Measurements from ENCODE around the gene IKBKG.
"Not testable (repeated sequence)": the region's sequence is repeated elsewhere in the genome, so short reads cannot be mapped to it uniquely, and the experiment has no call there.

The IKBKG gene

DNA sequence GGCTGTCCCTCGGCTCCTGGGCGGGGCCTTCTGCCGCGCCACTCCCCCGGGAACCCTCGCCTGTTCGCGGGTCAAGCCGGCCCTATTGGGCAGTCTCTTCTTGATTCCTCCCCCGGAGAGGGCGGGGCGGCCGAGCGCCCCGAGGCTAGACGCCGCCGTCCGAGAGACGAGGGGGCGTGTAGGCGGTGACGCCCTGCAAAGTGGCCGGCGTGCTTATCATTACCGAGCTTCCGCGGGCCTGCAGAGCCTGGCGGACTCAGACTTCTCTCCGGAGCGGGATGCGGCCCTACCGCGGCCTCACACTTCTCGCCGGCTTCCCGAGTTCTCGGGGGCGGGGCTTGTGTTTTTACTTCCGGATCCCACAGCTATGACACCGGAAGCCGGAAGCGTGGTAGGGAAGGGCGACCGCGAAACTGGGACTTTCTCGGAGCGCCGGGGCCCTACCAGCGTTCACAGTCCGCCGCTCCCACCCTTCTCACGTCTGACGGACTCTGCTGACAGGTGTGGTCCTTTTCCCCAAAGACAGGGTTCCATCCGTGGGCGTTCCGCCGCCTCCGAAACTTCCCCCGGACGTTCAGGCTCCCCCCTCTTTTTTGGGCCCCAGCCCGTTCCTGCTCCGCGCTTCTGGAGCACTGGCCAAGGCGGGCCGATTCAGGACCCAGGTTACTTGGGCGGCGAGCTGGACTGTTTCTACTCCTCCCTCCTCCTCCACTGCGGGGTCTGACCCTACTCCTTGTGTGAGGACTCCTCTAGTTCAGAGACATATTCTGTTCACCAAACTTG is at the start of gene IKBKG:
TSS of gene IKBKG (plus strand) at position 376 of the 783 bp plus-strand sequence. CDS start 4,383 bp downstream, outside the sequence.
- peak in 13 of 14 donors; percentile 56 to 91 (median 84) for DNase-seq

- DNase-seq = not testable (repeated sequence)
Measured at GRCh38 chrX:154501423-154501822, 46.0 kb upstream of the IKBKG start.

DNA sequence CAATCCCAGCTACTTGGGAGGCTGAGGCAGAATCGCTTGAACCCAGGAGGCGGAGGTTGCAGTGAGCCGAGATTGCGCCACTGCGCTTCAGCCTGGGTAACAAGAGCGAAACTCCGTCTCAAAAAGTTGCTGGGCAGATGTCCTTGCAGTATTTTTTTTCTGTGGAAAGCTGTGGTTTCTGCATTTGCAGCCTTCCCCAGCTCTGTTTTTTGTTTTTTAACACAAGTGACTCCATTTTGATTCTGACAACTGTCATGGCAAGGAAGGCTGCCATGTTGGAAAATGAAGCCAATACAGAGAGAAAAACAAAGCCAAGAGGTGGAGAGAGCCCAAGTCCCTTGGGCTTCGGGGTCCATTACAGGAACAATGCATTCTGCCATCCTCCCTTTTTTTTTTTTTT is 45.3 kb upstream of the IKBKG start:
- DNase-seq = no peak

GRCh38 chrX:154502989-154503388 is 44.4 kb upstream of the IKBKG start:
- DNase-seq = no peak

DNA sequence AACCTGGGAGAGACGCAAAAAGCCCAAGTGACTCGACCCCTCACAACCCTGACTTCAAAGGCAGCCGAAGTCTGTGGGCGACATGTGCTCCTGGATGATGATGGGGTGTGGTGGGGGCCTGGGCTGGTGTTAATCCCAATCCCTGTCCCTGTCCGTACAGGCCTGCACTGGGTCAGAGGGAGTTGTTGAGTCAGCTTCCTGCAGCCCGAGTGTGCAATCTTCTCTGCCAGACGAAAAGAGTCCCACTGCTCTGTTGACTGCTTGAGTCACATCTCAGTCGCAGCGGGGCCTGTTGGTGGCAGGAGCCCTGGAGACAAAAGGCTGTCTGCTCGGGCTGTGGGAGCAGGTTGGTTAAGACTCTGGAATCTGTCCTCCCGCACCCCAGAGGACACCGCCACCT is 41.7 kb upstream of the IKBKG start:
- DNase-seq = no peak

DNA sequence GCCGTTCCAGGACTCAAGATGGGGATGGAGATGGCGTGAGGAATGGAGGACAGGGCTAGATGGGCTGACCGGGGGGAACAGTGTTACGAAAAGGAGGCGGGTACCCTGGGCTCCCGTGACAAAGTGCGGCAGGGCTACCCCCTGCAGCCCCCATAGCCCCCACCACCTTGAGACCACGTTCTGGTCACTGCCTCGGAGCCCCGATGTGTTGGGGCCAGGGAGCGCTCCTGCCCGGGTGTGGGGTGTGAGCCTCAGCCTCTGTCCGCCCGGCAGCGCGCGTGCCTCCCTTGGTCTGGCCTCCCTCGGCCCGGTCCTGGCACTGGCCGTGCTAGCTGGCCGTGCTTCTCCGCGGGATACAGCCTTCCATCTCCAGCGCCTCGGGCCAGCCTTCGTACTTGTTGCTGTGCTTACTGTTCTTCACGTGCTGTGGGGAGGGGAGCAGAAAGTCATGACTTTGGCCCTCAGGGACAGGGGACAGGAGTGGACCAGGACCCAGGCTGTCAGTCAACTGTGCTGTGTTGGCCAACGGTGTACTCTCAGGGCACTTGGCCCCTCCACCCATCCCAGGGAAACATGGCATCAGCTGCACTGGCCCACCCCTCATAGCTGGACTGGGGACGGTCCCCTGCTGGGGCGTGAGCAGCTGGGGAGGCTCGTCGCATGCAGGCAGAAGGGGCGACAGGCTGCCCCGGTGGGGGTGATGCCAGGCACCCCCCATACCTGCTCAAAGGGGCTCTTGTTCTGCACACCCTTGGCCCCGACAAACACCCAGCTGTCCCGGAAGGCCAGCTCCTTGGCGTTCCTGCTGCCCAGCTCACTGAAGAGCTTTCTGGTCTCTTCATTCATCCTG is 40.7 kb upstream of the IKBKG start:
- no peak for DNase-seq

DNA sequence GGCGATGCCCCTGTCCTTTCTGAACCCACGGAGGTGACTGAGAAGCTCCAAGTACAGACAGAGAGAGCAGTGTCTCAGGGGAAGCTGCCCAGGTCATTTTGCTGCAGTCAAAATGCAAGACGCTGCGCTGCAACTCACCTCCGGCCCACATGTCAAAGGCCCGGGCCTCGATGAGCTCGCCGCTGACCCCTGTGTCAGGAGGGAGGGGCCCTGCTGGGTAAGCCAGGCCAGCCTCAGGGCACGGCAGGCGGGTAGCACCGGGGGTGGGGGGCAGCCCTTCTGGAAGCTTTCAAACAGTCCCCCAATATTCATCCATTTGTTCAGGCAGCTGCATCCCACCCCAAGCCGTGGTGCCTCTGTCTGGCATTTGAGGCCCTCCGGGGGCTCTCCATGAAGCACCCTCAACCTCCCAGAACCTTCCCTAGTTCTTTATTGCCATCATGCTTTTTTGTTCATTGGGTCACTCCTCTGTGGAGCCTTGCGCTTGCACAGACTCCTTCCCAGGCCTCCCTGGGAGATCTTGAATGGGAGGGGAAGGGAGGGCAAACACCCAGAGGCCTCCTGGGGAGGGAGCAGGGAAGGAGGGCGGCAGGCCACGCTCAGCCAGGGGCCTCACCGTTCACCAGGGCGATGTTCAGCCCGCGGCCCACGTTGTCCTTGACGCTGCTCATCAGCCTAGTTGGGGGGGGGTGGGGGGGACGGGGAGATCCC is 39.6 kb upstream of the IKBKG start:
- DNase-seq = no peak

- DNase-seq = no peak
Measured at GRCh38 chrX:154508384-154508745, 39.1 kb upstream of the IKBKG start.

GRCh38 chrX:154509455-154509854 is 38.0 kb upstream of the IKBKG start:
- DNase-seq = no peak

GRCh38 chrX:154511761-154512160 is 35.7 kb upstream of the IKBKG start:
- DNase-seq = no peak

DNA sequence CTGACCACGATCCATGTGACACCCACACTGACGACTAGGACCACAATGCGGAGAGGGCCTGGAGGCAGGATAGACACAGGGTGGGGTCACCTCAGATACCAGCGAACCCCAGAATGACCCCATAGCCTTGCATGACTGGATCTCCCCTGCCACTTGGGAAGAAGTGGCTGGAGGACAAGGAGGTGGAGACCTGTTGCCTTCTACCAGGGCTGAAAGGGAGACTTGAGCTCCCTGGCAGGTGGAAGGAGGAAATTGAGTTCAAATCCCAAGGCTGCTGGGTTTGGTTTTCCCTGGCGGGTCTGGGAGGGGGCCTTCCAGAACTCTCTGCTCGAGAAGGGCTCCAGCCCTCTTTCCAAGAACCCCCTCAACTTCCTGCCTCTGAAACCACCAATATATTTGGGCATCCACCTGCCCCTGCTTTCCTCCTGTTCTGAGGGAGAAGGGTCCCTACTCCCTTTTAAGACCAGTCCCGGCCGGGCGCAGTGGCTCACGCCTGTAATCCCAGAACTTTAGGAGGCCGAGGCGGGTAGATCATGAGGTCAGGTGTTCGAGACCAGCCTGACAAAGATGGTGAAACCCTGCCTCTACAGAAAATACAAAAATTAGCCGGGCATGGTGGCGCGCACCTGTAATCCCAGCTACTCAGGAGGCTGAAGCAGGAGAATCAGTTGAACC is 34.4 kb upstream of the IKBKG start:
- no peak for DNase-seq

DNA sequence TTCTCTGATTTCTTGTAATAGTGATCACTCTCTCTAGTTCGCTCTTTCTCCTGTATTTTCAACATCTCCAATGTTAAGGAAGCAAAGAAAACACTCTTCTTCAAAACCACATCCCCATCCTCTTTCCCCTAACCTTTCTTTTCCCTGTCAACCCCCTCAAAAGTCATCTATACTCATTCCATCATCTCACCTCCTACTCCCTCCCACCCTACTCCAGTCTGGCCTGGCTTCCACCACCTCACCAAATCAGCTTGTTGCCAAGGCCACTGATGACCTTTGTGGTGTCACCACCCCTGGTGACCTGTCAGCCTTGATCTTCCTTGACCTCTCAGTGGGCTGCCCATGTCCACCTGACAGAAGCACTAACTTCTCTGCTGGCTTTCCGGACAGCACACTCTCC is 33.7 kb upstream of the IKBKG start:
- DNase-seq = no peak

DNA sequence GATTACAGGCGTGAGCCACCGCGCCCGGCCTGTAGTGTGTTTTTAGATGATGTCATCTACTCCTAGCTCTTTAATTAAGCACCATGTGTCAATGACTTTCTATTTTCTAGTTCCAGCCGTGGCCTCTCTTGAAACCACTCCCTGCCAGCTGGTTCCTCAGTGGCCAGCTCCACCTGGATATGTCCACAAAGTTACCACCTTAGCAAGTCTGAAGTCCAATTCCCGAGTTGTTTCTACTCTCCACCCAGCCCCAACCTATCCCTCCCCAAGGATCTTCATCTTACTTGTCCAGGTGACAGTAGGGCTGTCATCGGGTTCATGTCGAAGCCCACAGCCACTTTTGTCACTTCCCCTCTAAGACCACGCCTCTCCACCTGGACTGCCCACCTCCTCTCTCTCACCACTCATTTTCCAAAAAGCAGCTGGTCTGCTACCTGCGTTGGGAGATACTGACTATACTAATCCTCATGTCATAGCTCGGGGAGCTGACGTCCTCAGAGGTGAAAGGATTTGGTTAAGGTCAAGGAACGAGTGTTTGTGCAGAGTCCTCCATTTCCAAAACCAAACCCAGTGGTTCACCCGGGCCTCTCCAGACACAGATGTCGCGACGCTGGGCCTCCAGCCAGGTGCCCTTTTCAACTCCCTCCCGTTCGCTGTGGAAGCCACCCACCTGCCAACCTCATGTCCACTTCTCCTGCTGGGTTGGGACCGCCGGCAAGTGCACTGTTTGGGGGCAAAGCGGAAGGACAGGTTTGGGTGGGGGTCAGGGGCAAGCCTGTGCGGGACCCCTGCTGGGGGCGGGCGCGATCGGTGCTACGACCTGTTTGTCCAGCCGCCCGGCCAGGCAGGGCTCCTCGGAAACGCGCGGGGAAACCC is 32.1 kb upstream of the IKBKG start:
- no peak for DNase-seq

DNA sequence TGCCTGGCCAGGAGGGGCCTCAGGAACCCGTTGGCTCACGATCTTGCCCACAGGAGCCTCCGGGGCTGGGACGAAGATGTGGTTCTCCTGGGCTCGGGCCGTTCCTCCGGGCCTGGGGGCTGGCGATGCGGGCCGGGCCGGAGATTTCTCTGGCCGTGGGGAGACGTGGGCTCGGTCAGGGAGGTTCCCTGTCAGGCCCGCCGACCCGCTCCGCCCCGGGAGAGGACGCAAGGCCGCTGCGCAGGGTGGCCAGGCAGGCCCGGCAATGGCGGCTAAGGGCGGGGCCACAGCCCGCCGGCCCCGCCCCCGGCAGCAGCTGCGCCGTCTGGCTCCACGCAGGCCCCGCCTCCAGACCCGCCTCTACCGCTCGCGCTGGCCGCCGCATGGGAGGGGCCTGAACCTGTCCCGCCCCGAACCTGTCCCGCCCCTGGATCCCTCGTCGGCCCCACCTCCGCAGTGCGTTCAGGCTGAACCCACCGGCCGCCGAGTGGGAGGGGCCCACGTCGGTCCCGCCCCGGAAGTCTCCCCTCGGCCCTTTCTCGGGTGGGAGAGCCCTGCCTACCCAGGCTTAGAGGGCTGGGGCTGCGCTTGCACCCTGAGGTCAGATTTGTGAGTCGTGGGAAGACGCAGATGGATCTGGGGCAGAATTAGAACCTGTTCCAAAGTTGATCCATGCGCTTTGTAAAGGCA is 31.3 kb upstream of the IKBKG start, which contains the start of gene FAM3A:
TSS of gene FAM3A (minus strand) at position 267 of the 690 bp plus-strand sequence. CDS start 460 bp downstream, outside the sequence.
- DNase-seq = peak; percentile 31 to 92 (median 83)

GRCh38 chrX:154516656-154517100 is 30.7 kb upstream of the IKBKG start:
- peak in 5 of 14 donors; percentile 23 to 47 (median 39) for DNase-seq

GRCh38 chrX:154517101-154517781 is 30.2 kb upstream of the IKBKG start:
- DNase-seq = peak in 6 of 14 donors; percentile 22 to 55 (median 28)

- DNase-seq = no peak
Measured at GRCh38 chrX:154519389-154519788, 28.0 kb upstream of the IKBKG start.

DNA sequence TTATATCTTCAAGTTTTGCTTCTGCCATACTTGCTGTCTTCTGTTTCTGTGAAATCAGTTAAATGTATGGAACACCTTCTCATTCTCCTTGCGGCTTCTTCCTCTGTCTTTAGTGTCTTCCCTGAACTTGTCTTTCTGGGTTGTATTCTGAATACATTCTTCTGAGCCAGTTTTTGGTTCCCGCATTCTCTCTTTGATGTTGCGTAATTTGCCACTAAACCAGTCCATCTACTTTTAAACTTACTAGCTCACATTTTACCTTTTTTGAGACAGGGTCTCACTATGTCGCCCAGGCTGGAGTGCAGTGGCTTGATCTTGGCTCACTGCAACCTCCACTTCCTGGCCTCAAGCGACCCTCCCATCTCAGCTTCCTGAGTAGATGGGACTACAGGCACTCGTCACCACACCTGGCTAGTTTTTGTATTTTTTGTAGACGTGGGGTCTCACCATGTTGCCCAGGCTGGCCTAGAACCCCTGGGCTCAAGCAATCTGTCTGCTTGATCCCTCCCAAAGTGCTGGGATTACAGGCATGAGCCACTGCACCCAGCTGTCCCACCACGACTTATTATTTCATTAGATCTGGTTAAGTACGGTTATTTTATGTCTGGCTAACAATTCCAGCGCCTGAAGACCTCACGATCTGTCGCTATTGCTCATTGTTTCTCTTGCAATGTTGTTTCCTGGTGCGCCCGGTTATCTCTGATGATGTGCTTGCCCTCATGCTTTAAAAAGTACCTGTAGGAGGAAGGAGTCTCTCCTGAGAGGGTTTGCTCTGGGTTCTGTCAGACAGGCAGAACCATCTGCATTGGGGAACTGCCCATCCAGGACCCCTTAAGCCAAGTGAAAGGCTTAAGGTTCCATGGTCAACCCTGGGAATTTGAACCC is 21.6 kb upstream of the IKBKG start:
- no peak for DNase-seq
